PFSK-1 (cell line): Measurements from ENCODE around the gene STEAP1B.

Experiments used
- FOXP2 ChIP-seq: optimal IDR thresholded peaks from 2 replicates; pipeline ENCODE3; 2011; ENCODE audit warnings: borderline replicate concordance, control low read depth, inconsistent platforms; ENCODE audit not compliant: insufficient read depth; ENCODE audit errors: extremely low read length, extremely low read depth
- POLR2AphosphoS5 ChIP-seq: IDR thresholded peaks from 2 replicates; pipeline ENCODE4 v1.6.1; 2012; ENCODE audit warnings: low read depth, mild to moderate bottlenecking, control low read depth, low read length, moderate library complexity
- SIN3A ChIP-seq: IDR thresholded peaks from 2 replicates; pipeline ENCODE4 v1.6.1; 2012; ENCODE audit warnings: mild to moderate bottlenecking, low read length, moderate library complexity, borderline replicate concordance; ENCODE audit not compliant: insufficient read depth
- TAF1 ChIP-seq: IDR thresholded peaks from 2 replicates; pipeline ENCODE4 v1.6.1; 2012; ENCODE audit warnings: low read length, control low read depth, borderline replicate concordance; ENCODE audit not compliant: insufficient read depth
- TF ChIP-seq, protein P1 (sequence below), 2 experiments: IDR thresholded peaks; 2 replicates each; pipeline versions ENCODE4 v1.6.1 to v1.8.0; 2011 to 2012; ENCODE audit warnings: low read depth in 2 of 2, low read length in 2 of 2, control low read depth in 1 of 2, inconsistent platforms in 1 of 2, mild to moderate bottlenecking in 1 of 2, moderate library complexity in 1 of 2; ENCODE audit not compliant: insufficient read depth in 1 of 2

STEAP1B gene

DNA sequence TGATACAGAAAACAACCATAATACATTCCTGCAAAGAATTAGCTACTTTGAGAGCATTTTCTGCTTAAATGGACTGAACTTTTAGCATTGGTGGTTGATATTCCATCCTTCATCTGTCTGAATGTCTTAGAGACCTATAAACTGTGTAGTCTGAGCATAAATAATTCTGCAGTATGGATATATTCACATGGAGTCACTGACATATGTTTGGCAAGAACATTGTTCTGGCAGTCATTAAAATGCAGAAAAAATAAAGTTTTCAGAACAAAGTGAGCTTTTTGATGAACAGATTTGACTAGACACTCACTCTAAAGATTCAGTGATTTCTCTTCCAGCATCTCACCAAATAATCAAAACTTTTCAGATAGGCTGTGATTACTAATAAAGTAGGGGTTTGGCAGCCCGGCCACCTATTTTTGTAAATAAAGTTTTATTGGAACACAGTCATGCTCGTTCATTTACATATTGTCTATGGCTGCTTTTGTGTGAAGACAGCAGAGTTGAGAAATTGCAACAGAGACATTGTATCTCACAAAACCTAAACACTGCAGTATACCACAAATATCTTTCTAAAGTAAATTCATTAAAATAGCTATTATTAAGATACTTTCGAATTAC is 98.9 kb downstream of the STEAP1B start:
- TF ChIP-seq, protein P1, sequence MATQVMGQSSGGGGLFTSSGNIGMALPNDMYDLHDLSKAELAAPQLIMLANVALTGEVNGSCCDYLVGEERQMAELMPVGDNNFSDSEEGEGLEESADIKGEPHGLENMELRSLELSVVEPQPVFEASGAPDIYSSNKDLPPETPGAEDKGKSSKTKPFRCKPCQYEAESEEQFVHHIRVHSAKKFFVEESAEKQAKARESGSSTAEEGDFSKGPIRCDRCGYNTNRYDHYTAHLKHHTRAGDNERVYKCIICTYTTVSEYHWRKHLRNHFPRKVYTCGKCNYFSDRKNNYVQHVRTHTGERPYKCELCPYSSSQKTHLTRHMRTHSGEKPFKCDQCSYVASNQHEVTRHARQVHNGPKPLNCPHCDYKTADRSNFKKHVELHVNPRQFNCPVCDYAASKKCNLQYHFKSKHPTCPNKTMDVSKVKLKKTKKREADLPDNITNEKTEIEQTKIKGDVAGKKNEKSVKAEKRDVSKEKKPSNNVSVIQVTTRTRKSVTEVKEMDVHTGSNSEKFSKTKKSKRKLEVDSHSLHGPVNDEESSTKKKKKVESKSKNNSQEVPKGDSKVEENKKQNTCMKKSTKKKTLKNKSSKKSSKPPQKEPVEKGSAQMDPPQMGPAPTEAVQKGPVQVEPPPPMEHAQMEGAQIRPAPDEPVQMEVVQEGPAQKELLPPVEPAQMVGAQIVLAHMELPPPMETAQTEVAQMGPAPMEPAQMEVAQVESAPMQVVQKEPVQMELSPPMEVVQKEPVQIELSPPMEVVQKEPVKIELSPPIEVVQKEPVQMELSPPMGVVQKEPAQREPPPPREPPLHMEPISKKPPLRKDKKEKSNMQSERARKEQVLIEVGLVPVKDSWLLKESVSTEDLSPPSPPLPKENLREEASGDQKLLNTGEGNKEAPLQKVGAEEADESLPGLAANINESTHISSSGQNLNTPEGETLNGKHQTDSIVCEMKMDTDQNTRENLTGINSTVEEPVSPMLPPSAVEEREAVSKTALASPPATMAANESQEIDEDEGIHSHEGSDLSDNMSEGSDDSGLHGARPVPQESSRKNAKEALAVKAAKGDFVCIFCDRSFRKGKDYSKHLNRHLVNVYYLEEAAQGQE (IDR thresholded peaks at IDR 0.05; ENCODE audit: insufficient read depth in 1 of 2, low read depth in 2 of 2, low read length in 2 of 2), result no peak
- TF ChIP-seq TAF1, result no peak
- TF ChIP-seq SIN3A, result no peak
- no peak for TF ChIP-seq POLR2AphosphoS5
- no peak for TF ChIP-seq FOXP2

DNA sequence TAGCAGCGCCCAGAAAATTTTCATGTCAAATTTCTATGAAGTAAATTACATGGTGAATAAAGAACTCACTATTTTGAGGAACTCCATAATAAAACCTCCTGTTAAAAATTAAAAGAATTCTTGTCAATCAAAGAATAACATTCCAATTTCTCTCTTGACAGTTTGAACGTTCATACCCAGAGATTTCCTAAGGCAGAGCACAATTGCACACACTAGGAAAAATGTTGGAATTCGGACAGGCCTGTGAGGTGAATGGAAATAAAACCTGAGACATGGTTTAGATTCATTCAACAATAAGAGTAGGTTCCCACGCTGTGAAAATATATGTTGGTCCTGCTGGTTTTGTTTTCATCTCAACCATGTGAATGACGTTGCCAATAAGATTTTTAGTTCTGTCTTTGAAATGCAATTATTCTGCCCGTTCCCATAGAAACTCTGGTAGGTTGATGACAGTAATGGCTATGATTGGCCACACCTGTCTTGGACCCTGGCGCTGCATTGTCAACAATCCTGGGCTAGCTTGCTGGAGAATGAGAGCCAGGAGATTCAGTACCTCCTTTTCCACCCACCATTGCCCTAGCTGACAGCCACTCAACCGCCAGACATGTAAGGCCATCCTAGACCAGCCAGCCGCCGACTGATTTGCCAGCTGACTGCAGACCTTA is 99.7 kb downstream of the STEAP1B start:
- TF ChIP-seq SIN3A (no peak), POLR2AphosphoS5 (no peak), FOXP2 (no peak), TAF1 (no peak)
- TF ChIP-seq, protein P1 (IDR thresholded peaks at IDR 0.05; ENCODE audit: insufficient read depth in 1 of 2, low read depth in 2 of 2, low read length in 2 of 2), result no peak

DNA sequence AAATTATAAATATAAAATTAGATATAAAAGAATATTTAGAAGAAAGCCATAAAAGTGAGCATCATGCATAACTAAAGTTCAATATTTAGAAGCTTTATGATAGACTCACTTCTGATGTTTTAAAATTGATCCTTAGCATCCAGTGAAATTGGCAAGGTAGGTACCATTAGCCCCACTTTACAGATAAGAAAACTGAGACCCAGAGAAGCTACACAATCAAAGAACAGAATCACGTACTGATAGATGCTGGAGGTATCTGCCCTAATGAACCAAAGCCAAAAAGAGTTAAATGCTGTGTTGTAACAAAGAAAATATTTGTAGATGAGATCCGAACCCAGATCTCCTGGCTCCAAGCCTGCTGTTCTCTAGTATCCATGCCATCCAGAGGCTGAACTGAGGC is 100.4 kb downstream of the STEAP1B start:
- no peak for TF ChIP-seq TAF1
- TF ChIP-seq POLR2AphosphoS5, result no peak
- TF ChIP-seq SIN3A, result no peak
- TF ChIP-seq, protein P1 (IDR thresholded peaks at IDR 0.05; ENCODE audit: insufficient read depth in 1 of 2, low read depth in 2 of 2, low read length in 2 of 2), result no peak

DNA sequence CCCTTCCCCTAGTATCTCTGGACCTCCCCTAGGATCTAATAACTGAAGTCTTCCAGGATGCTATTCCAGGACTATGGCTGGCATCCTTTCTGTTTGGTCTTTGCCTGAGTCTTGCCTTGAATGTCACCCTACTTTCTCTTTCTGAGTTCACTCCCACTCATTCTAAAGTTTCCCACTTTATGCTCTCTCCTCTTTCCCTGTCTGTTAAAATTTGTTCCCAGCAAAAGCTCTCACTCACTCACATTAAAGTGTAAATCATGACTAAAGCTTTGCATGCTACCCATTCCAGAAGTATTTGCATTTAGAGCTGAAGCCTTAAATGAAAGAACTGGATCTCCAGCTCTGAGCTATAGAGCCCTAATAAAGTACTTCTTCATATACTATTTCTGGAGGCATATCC is 100.9 kb downstream of the STEAP1B start:
- TF ChIP-seq, protein P1 (IDR thresholded peaks at IDR 0.05; ENCODE audit: insufficient read depth in 1 of 2, low read depth in 2 of 2, low read length in 2 of 2), result no peak
- TF ChIP-seq SIN3A (no peak), FOXP2 (no peak), TAF1 (no peak), POLR2AphosphoS5 (no peak)
